ENCODE results near the gene ZNF236.

ZNF236 gene

GRCh38 chr18:77003316-77003715, 181.0 kb downstream of the ZNF236 start:
- no peak overlapping the region for H3K4me3 ChIP-seq (replicated peaks; ENCODE audit: low read depth, low read length)
- no peak for DNase-seq (ENCODE audit: low read depth)
- TF ChIP-seq, protein P1, sequence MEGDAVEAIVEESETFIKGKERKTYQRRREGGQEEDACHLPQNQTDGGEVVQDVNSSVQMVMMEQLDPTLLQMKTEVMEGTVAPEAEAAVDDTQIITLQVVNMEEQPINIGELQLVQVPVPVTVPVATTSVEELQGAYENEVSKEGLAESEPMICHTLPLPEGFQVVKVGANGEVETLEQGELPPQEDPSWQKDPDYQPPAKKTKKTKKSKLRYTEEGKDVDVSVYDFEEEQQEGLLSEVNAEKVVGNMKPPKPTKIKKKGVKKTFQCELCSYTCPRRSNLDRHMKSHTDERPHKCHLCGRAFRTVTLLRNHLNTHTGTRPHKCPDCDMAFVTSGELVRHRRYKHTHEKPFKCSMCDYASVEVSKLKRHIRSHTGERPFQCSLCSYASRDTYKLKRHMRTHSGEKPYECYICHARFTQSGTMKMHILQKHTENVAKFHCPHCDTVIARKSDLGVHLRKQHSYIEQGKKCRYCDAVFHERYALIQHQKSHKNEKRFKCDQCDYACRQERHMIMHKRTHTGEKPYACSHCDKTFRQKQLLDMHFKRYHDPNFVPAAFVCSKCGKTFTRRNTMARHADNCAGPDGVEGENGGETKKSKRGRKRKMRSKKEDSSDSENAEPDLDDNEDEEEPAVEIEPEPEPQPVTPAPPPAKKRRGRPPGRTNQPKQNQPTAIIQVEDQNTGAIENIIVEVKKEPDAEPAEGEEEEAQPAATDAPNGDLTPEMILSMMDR (IDR thresholded peaks at IDR 0.05; ENCODE audit: low read length, missing control alignments): no peak

DNA sequence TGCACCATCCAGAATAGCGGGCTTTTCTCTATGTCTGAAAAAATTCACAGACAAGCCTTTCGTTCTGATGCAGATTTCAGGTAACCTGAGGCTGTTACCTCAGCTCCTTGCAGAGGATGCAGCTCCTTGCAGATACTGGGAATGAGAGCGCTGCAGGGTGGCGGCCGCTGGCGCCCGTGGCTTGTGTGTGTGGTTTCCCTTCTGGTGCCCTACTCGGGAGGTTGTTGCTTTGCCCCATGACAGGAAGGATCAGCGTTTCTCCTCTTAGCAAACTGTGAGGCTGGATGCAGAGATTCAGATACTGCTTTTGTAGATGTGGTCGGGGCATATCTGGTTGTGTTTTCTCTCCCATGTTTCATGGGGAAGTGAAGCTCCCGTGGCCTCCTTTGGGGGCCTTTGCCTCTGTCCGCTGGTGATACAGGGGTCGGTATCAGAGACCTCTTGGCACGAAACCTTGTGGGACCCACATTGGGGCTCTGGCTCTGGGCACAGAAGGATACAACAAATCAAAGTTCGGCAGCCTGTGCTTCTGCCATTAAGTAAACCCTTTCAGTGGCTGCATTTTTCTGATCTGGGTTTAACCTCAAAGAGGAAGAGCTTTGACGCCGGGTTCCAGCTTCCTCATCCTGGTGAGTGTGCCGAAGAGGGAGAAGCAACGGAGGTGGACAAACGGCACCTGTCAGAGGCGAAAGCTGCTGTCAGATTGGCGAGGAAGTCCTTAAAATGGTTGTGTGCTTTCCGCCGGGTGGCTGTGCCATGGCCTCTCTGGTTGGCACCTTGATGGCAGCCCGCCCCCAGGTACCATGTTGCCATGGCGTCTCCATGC, 182.4 kb downstream of the ZNF236 start:
- TF ChIP-seq, protein P1 (IDR thresholded peaks at IDR 0.05; ENCODE audit: low read length, missing control alignments): no peak
- no peak for DNase-seq (ENCODE audit: low read depth)

GRCh38 chr18:77005651-77006195, 183.4 kb downstream of the ZNF236 start:
- no peak for DNase-seq (ENCODE audit: low read depth)
- TF ChIP-seq, protein P1 (IDR thresholded peaks at IDR 0.05; ENCODE audit: low read length, missing control alignments): no peak
- no peak overlapping the region for H3K4me3 ChIP-seq (replicated peaks; ENCODE audit: low read depth, low read length)

More for the DNA sequence above, 182.4 kb downstream of the ZNF236 start:
- no peak overlapping the region for H3K4me3 ChIP-seq (replicated peaks; ENCODE audit: low read depth, low read length)

- DNase-seq (ENCODE audit: low read depth): no peak
- H3K4me3 ChIP-seq (replicated peaks; ENCODE audit: low read depth, low read length): no peak overlapping the region
- TF ChIP-seq, protein P1 (IDR thresholded peaks at IDR 0.05; ENCODE audit: low read length, missing control alignments): no peak
Measured at GRCh38 chr18:77006305-77007175, 184.2 kb downstream of the ZNF236 start.

- DNase-seq (ENCODE audit: low read depth): no peak
- H3K4me3 ChIP-seq (replicated peaks; ENCODE audit: low read depth, low read length): no peak overlapping the region
- TF ChIP-seq, protein P1 (IDR thresholded peaks at IDR 0.05; ENCODE audit: low read length, missing control alignments): no peak
Measured at GRCh38 chr18:77007251-77007650, 184.9 kb downstream of the ZNF236 start.

DNA sequence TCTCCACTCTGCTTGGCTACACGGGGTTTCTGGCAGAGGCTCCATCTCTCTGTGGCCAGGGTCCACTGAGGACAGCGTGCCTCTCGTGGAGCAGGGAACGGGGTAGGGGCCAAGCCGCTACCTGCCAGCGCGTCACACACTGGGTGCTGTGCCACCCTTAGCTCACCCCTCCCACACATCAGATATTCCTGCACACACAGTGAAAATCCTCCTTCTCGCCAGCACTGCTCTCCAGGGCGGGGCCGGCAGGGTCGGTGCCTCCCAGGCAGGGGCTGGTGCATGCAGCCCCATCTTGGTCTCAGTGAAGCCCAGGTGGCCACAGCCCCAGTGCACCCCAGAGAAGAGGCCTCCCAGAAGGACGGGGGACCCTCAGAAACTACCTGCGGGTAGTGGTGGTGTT, 185.6 kb downstream of the ZNF236 start:
- no peak overlapping the region for H3K4me3 ChIP-seq (replicated peaks; ENCODE audit: low read depth, low read length)

More for the DNA sequence above, 185.6 kb downstream of the ZNF236 start:
- DNase-seq (ENCODE audit: low read depth): no peak
- TF ChIP-seq, protein P1 (IDR thresholded peaks at IDR 0.05; ENCODE audit: low read length, missing control alignments): no peak

Data from fibroblast of pulmonary artery (primary cell).